GM12891 (cell line): ENCODE measurements around the gene RET.

Source experiments
- PAX5 ChIP-seq: IDR thresholded peaks from 2 replicates; pipeline ENCODE4 v1.6.1; 2011; ENCODE audit warnings: low read length, moderate library complexity, mild to moderate bottlenecking; ENCODE audit not compliant: insufficient read depth, severe bottlenecking
- POLR2A ChIP-seq: IDR thresholded peaks from 2 replicates; pipeline ENCODE4 v1.6.1; 2011; ENCODE audit warnings: low read depth, low read length, control low read depth
- POLR2AphosphoS5 ChIP-seq: IDR thresholded peaks from 2 replicates; pipeline ENCODE4 v1.6.1; 2011; ENCODE audit warnings: low read depth, low read length, control low read depth
- POU2F2 ChIP-seq: IDR thresholded peaks from 2 replicates; pipeline ENCODE4 v1.6.1; 2011; ENCODE audit warnings: low read depth, mild to moderate bottlenecking, control low read depth, low read length, moderate library complexity
- SPI1 ChIP-seq: IDR thresholded peaks from 2 replicates; pipeline ENCODE4 v1.6.1; 2011; ENCODE audit warnings: low read depth, low read length, control low read depth
- TAF1 ChIP-seq: IDR thresholded peaks from 2 replicates; pipeline ENCODE4 v1.6.1; 2011; ENCODE audit warnings: low read depth, low read length, control low read depth

GRCh38 chr10:43119416-43120115 is 42.7 kb downstream of the RET start:
- TF ChIP-seq POLR2A (no peak), POLR2AphosphoS5 (no peak), TAF1 (no peak), SPI1 (no peak), POU2F2 (no peak), PAX5 (no peak)
